ENCODE results near the gene NAPA.

Gene NAPA

GRCh38 chr19:47514869-47515588 lies at the start of gene NAPA:
TSS of gene NAPA (minus strand) at chr19:47515063. CDS start at chr19:47514940, 123 bp downstream.
- no peak for TF ChIP-seq CTCF (conservative IDR thresholded peaks at IDR 0.05; ENCODE audit: low read depth, low read length)
- peaks cover 46% of the 10 kb centered on the region for H3K4me1 ChIP-seq (ENCODE audit: low read depth, poor library complexity, severe bottlenecking)

GRCh38 chr19:47564081-47564480 lies 49.2 kb upstream of the NAPA start:
- Histone ChIP-seq H2AFZ (ENCODE audit: low read depth) (no peak overlapping the region), H3K27ac (no peak overlapping the region), H3K4me3 (IDR thresholded peaks at IDR 0.05; ENCODE audit: insufficient read depth, low read depth, low read length) (no peak overlapping the region), H3K4me1 (ENCODE audit: low read depth, poor library complexity, severe bottlenecking) (peaks cover 38% of the 10 kb centered on the region), H3K36me3 (ENCODE audit: insufficient read depth) (no peaks in the 10 kb centered on the region), H3K79me2 (ENCODE audit: insufficient read depth, low read depth) (no peaks in the 10 kb centered on the region), H4K20me1 (ENCODE audit: insufficient read depth) (no peaks in the 10 kb centered on the region), H3K9ac (no peak overlapping the region), H3K4me2 (no peak overlapping the region), H3K27me3 (ENCODE audit: insufficient read depth, low read depth) (peaks cover 7% of the 10 kb centered on the region; the same call in 1 of the 2 replicates)
- TF ChIP-seq CTCF (conservative IDR thresholded peaks at IDR 0.05; ENCODE audit: low read depth, low read length) = no peak

More at GRCh38 chr19:47514869-47515588, at the start of gene NAPA:
- Histone ChIP-seq H4K20me1 (ENCODE audit: insufficient read depth) (no peaks in the 10 kb centered on the region), H2AFZ (ENCODE audit: low read depth) (peak within 1 kb of the TSS; percentile 87), H3K79me2 (ENCODE audit: insufficient read depth, low read depth) (peaks cover 47% of the 10 kb centered on the region), H3K27me3 (ENCODE audit: insufficient read depth, low read depth) (no peaks in the 10 kb centered on the region; the same call in 1 of the 2 replicates), H3K36me3 (ENCODE audit: insufficient read depth) (no peaks in the 10 kb centered on the region), H3K9ac (peak within 1 kb of the TSS; percentile 77), H3K27ac (peak within 1 kb of the TSS; percentile 55), H3K4me3 (IDR thresholded peaks at IDR 0.05; ENCODE audit: insufficient read depth, low read depth, low read length) (peak within 1 kb of the TSS; percentile 19), H3K4me2 (peak within 1 kb of the TSS; percentile 73)

GRCh38 chr19:47561440-47562057 lies 46.7 kb upstream of the NAPA start:
- peak overlapping the region; percentile 10; the same call in 1 of the 2 replicates for H3K27ac ChIP-seq
- peak overlapping the region; percentile 91 for H3K4me2 ChIP-seq
- peaks cover 39% of the 10 kb centered on the region for H3K4me1 ChIP-seq (ENCODE audit: low read depth, poor library complexity, severe bottlenecking)
- no peaks in the 10 kb centered on the region for H3K36me3 ChIP-seq (ENCODE audit: insufficient read depth)
- no peaks in the 10 kb centered on the region for H4K20me1 ChIP-seq (ENCODE audit: insufficient read depth)
- no peaks in the 10 kb centered on the region for H3K79me2 ChIP-seq (ENCODE audit: insufficient read depth, low read depth)
- no peak overlapping the region for H3K9ac ChIP-seq
- TF ChIP-seq CTCF (conservative IDR thresholded peaks at IDR 0.05; ENCODE audit: low read depth, low read length) = no peak
- H3K27me3 ChIP-seq (ENCODE audit: insufficient read depth, low read depth) = peaks cover 8% of the 10 kb centered on the region; the same call in 1 of the 2 replicates
- no peak overlapping the region for H3K4me3 ChIP-seq (IDR thresholded peaks at IDR 0.05; ENCODE audit: insufficient read depth, low read depth, low read length)
- H2AFZ ChIP-seq (ENCODE audit: low read depth) = peak overlapping the region; percentile 22; the same call in 1 of the 2 replicates

- no peak for TF ChIP-seq CTCF (conservative IDR thresholded peaks at IDR 0.05; ENCODE audit: low read depth, low read length)
- Histone ChIP-seq H2AFZ (ENCODE audit: low read depth) (no peak overlapping the region), H3K4me3 (IDR thresholded peaks at IDR 0.05; ENCODE audit: insufficient read depth, low read depth, low read length) (no peak overlapping the region), H3K9ac (no peak overlapping the region), H3K27me3 (ENCODE audit: insufficient read depth, low read depth) (peaks cover 8% of the 10 kb centered on the region; the same call in 1 of the 2 replicates), H3K4me1 (ENCODE audit: low read depth, poor library complexity, severe bottlenecking) (peaks cover 39% of the 10 kb centered on the region), H4K20me1 (ENCODE audit: insufficient read depth) (no peaks in the 10 kb centered on the region), H3K36me3 (ENCODE audit: insufficient read depth) (no peaks in the 10 kb centered on the region), H3K27ac (peak overlapping the region; percentile 10; the same call in 1 of the 2 replicates), H3K4me2 (peak overlapping the region; percentile 91), H3K79me2 (ENCODE audit: insufficient read depth, low read depth) (no peaks in the 10 kb centered on the region)
These were observed 46.1 kb upstream of the NAPA start for GRCh38 chr19:47560999-47561398.

Data from KMS-11 (cell line).